Right atrium auricular region (tissue), 2 donors: ENCODE results near the gene MYOF. TPM values are rescaled to one million over a fixed set of nuclear protein-coding genes. Genes with fewer than 3 reads are reported as not detected.
A peak's percentile ranks its signal among the peaks of the same experiment; 100 is the strongest.
"Not testable (repeated sequence)": the region's sequence is repeated elsewhere in the genome, so short reads cannot be mapped to it uniquely, and the experiment has no call there.

Experiments
- DNase-seq: peaks from one replicate; pipeline ENCODE4 v3.0.0-alpha.2; 2019; ENCODE audit warnings: low spot score
- H3K27ac ChIP-seq, 2 donors: fragments of 200-600 bp; sonication (generic); 1 replicate in 1 of 2; 2 replicates in 1 of 2; pipeline ENCODE4 v1.5.1; 2016 to 2019
- H3K27me3 ChIP-seq, 2 donors: fragments of 200-600 bp; sonication (generic); one replicate each; pipeline versions ENCODE4 v1.5.1 to v1.6.0; 2017 to 2019
- H3K36me3 ChIP-seq: fragments of 200-600 bp; sonication (generic); one replicate; pipeline ENCODE4 v1.5.1; 2016
- H3K4me1 ChIP-seq, 2 donors: fragments of 200-600 bp; sonication (generic); one replicate each; pipeline versions ENCODE4 v1.5.1 to v1.6.0; 2017 to 2019
- H3K4me3 ChIP-seq, 2 donors: fragments of 200-600 bp; sonication (generic); 1 replicate in 1 of 2; 2 replicates in 1 of 2; pipeline ENCODE4 v1.5.1; 2017 to 2019; ENCODE audit warnings: mild to moderate bottlenecking in 1 of 2, moderate library complexity in 1 of 2
- H3K9me3 ChIP-seq, 2 donors: fragments of 200-600 bp; sonication (generic); one replicate each; pipeline ENCODE4 v1.5.1; 2019
- CTCF ChIP-seq, 2 donors: fragments of 200-600 bp; sonication (generic); IDR thresholded peaks; one replicate each; pipeline ENCODE4 v1.5.1; 2019; ENCODE audit warnings: antibody characterized with exemption in 2 of 2
- total RNA-seq, 2 donors: library from RNA; depleted of rRNA; stranded (reverse); fragments of >200 nt; gene quantifications; one replicate each; pipeline ENCODE4 v1.1.0, GENCODE V29; 2016

The MYOF gene
- total RNA-seq, 2 donors from 2014 or later = 13.4 to 14.1 TPM

- TF ChIP-seq CTCF (IDR thresholded peaks at IDR 0.05) = no peak
- DNase-seq = peak; percentile 44
- no peak overlapping the region for H3K4me3 ChIP-seq
- H3K27ac ChIP-seq = peak overlapping the region; percentile 59 to 72
- peaks cover 0 to 41% of the 10 kb centered on the region in 2 donors for H3K4me1 ChIP-seq
- no peaks in the 10 kb centered on the region for H3K9me3 ChIP-seq
- H3K36me3 ChIP-seq = no peaks in the 10 kb centered on the region
- no peaks in the 10 kb centered on the region for H3K27me3 ChIP-seq
Observed at GRCh38 chr10:93420091-93420490, 62.0 kb downstream of the MYOF start.

GRCh38 chr10:93419016-93419415, 63.1 kb downstream of the MYOF start:
- not testable (repeated sequence) for H3K27me3 ChIP-seq, H3K4me3 ChIP-seq, H3K9me3 ChIP-seq, H3K36me3 ChIP-seq
- Histone ChIP-seq H3K27ac (peak overlapping the region in 1 of 2 donors; percentile 59), H3K4me1 (peaks cover 0 to 41% of the 10 kb centered on the region in 2 donors)
- peak; percentile 42 for DNase-seq

GRCh38 chr10:93417921-93418320, 64.2 kb downstream of the MYOF start:
- Histone ChIP-seq H3K36me3 (no peaks in the 10 kb centered on the region), H3K27me3 (no peaks in the 10 kb centered on the region), H3K27ac (peak overlapping the region; percentile 71 to 78), H3K4me1 (peaks cover 0 to 41% of the 10 kb centered on the region in 2 donors), H3K4me3 (no peak overlapping the region), H3K9me3 (no peaks in the 10 kb centered on the region)
- TF ChIP-seq CTCF (IDR thresholded peaks at IDR 0.05) = no peak
- peak; percentile 30 for DNase-seq

GRCh38 chr10:93417266-93417665, 64.9 kb downstream of the MYOF start:
- Histone ChIP-seq H3K4me1 (peaks cover 0 to 39% of the 10 kb centered on the region in 2 donors), H3K27ac (peak overlapping the region; percentile 71 to 78), H3K36me3 (no peaks in the 10 kb centered on the region), H3K27me3 (no peaks in the 10 kb centered on the region), H3K9me3 (no peaks in the 10 kb centered on the region), H3K4me3 (no peak overlapping the region)
- DNase-seq = peak; percentile 64
- TF ChIP-seq CTCF (IDR thresholded peaks at IDR 0.05) = no peak

GRCh38 chr10:93416824-93417223, 65.3 kb downstream of the MYOF start:
- Histone ChIP-seq H3K27me3 (no peaks in the 10 kb centered on the region), H3K4me3 (no peak overlapping the region), H3K9me3 (no peaks in the 10 kb centered on the region), H3K36me3 (no peaks in the 10 kb centered on the region), H3K4me1 (peaks cover 0 to 34% of the 10 kb centered on the region in 2 donors), H3K27ac (peak overlapping the region; percentile 31 to 78)
- no peak for TF ChIP-seq CTCF (IDR thresholded peaks at IDR 0.05)
- no peak for DNase-seq

GRCh38 chr10:93415693-93416092, 66.4 kb downstream of the MYOF start:
- TF ChIP-seq CTCF (IDR thresholded peaks at IDR 0.05) = no peak
- DNase-seq = no peak
- no peak overlapping the region for H3K27ac ChIP-seq
- peaks cover 0 to 23% of the 10 kb centered on the region in 2 donors for H3K4me1 ChIP-seq
- no peaks in the 10 kb centered on the region for H3K9me3 ChIP-seq
- no peaks in the 10 kb centered on the region for H3K27me3 ChIP-seq
- H3K4me3 ChIP-seq = no peak overlapping the region
- no peaks in the 10 kb centered on the region for H3K36me3 ChIP-seq
